Fibroblast of the conjunctiva (primary cell): ENCODE results near the gene SNX22.
A peak's percentile ranks its signal among the peaks of the same experiment; 100 is the strongest.

Experiments
- DNase-seq: peaks from one replicate; pipeline ENCODE4 v3.0.0-alpha.2; 2010; ENCODE audit warnings: low read depth

SNX22 gene

DNA sequence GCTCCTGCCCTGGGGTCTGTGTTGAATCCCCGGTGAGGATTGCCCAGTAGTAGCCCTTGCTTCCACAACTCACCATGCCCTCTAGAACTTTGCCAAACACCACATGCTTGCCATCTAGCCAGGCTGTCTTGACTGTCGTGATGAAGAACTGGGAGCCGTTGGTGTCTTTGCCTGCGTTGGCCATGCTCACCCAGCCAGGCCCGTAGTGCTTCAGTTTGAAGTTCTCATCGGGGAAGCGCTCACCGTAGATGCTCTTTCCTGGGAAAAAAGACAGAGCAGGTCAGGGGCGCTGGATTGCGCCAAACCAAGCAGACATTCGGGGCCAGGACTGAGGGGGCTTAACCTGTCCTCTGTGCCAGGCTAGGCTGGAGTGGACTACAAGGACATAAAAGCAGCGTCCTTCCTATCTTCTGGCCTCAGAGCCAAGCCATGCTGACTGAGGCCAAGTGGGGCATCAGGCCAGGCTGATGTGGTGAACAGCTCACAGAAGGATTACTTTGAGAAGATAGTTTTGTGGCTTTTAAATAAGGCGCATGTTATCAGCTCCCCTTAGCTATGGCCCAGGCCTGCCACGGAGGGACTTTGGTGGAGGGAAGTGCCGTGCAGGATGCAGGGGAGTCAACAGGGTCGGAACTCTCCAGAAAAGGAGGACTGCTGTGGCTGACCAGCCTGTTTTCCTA lies 5.3 kb downstream of the SNX22 start:
- DNase-seq, result no peak

GRCh38 chr15:64157599-64158125 lies 6.1 kb downstream of the SNX22 start:
- no peak for DNase-seq

- no peak for DNase-seq
Observed at GRCh38 chr15:64158363-64159134, 7.0 kb downstream of the SNX22 start.

DNA sequence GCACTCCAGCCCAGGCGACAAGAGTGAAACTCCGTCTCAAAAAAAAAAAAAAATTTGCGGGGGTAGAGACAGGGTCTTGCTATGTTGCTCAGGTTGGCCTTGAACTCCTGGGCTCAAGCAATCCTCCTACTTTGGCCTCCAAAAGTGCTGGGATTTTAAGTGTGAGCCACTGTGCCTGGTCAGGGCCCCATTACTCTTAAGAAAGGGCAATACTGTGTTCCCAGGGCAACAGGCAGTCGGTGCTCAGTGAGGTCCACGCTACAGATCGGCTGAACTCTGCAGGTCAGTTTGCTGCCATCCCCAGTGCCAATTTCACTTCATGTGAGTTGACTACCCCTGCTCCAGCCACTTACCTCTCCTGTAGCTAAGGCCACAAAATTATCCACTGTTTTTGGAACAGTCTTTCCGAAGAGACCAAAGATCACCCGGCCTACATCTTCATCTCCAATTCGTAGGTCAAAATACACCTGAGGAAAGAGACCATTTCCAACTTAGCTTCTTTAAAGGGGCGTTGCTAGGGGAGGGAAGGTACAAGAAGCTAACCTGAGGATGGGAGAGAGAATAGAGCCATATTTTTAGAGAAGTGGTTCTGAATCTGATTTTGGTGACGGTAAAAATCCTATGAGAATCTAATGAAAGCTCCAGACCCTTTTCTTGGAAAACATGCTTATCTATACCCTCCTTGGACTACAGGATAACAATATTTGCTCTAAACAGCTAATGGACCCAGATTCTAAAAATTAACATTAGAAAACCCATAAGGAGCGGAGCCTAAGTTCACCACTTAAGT lies 10.4 kb downstream of the SNX22 start:
- no peak for DNase-seq

- DNase-seq, result no peak
Observed at GRCh38 chr15:64162478-64162868, 10.9 kb downstream of the SNX22 start.

DNA sequence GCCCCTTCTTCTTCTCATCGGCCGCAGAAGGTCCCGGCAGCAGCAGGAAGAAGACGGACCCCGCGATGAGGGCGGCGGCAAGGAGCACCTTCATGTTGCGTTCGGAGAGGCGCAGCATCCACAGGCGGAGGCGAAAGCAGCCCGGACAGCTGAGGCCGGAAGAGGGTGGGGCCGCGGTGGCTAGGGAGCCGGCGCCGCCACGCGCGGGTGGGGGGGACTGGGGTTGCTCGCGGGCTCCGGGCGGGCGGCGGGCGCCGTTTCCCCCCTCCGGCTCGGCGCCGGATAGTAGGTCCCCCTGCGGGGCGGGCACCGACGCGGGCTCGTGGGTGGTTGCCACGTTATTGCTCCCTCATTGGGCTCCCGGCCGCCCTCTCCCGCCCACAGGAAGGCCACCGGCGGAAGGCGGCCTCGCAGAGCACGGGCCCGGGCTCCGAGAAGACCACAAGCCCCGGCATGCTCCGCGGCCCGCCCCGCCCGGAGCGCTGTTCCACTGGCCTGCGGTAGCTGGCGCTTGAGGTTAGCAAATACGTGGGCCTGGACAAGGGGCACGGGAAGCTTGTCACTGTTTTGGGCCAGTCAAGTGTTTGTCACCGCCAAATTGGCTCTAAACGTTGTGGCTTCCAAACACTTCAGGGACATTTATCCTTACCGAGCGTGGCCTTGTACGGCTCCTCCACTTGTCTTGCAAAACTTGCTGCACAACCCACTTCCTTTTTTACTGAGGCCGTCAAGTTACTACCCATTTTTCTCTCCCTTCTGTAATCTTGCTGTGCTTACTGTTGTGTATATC lies 11.5 kb downstream of the SNX22 start, which contains the start of gene PPIB:
Gene PPIB (minus strand): TSS at position 154 of the 790 bp plus-strand sequence. CDS start 36 bp downstream, at position 118.
- DNase-seq, result peak; percentile 96

GRCh38 chr15:64163659-64164362 lies 12.3 kb downstream of the SNX22 start:
- DNase-seq, result no peak

GRCh38 chr15:64164436-64164835 lies 12.9 kb downstream of the SNX22 start:
- no peak for DNase-seq

- DNase-seq, result no peak
Observed at GRCh38 chr15:64166102-64166890, 14.8 kb downstream of the SNX22 start.

GRCh38 chr15:64180235-64180824 lies 28.8 kb downstream of the SNX22 start:
- DNase-seq, result no peak

DNA sequence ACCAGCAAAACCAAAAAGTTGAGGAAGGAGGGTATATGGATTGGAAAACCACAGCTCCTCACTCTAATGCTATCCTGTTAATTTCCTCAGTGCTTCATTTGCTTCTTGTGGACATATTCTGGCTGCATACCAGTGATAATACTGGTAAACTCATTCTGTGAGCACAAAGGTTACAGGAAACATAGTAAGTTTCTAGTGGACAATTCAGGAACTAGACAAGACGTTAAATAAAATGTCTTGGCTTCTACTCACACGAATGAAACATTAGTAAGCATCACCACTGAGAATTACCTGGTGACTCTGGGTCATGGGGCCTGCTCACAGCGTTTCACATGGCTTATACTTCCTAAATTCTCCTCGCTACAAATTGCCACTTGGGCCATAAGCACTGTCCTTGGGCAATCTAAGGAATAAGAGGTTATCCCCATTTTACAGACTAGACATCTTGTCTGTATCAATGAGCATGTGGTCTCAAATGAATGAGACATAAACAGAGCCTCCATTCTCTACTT lies 31.4 kb downstream of the SNX22 start:
- no peak for DNase-seq

DNA sequence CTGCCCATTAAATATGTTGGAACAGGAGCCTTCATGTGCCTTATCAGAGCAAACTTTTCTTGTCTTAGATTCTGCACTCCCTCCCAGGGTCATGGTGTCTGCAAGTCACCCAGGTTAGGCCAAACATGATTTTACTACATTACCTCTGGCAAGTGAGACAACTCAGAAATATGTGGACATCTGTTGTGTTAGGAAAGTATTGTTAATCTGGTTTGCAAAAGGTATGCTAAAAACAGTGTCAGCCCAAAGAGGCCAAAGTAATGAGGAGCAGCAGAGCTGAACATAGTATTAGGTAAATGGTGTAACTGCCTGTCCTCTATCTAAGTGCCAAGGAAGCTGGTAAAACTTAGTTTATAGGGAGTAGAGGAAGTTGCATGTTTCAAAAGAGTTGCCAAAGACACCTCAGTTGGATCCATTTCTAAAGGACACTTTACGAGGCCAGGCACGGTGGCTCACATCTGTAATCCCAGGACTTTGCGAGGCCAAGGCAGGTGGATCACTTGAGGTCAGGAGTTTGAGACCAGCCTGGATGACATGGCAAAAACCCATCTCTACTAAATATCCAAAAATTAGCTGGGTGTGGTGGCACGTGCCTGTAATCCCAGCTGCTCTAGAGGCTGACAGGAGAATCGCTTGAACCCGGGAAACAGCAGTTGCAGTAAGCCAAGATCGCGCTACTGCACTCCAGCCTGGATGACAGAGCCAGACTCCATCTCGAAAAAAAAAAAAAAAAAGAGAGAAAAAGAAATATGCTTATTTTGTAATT lies 33.8 kb downstream of the SNX22 start:
- no peak for DNase-seq

GRCh38 chr15:64187396-64188191 lies 36.1 kb downstream of the SNX22 start:
- no peak for DNase-seq

GRCh38 chr15:64191971-64192830 lies 40.7 kb downstream of the SNX22 start:
- no peak for DNase-seq

DNA sequence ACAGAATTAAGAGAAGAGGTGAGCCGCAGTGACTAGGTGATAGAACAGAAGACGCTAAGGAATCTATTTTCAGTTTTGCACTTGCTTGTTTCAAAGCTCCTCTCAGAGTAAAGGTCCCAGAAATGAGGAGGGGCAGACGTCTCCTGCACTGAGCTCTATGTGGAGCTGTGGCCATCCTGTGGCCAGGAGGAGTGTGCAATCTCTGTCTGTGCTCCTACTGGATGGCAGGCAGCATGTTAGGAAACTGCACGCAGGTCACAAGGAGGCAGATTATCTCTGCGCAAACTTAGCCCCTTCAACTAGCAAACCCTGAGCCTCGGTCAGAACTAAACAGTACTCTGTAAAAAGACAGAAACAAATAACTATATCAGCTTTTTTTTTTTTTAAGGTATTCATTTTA lies 42.4 kb downstream of the SNX22 start:
- DNase-seq, result no peak

- peak; percentile 83 for DNase-seq
Observed at GRCh38 chr15:64197425-64197824, 45.9 kb downstream of the SNX22 start.

GRCh38 chr15:64205202-64205601 lies 53.7 kb downstream of the SNX22 start:
- DNase-seq, result no peak
